SK-MEL-5 (cell line): ENCODE results near the gene FAAP20. TPM values are rescaled to one million over a fixed set of nuclear protein-coding genes. Genes with fewer than 3 reads are reported as not detected.
A peak's percentile ranks its signal among the peaks of the same experiment; 100 is the strongest.

Experiments
- DNase-seq: peaks from one replicate; pipeline ENCODE4 v3.0.0-alpha.2; 2016; ENCODE audit warnings: low read depth, low spot score
- in situ Hi-C: cut with HindIII; loops from 2 replicates; pipeline ENCODE4 v1.10.0; 2016; ENCODE audit warnings: low sequenced_read_pairs, high pct_unique_total_duplicates, low pct_unique_long_range_greater_than_20kb
- total RNA-seq: library from RNA; depleted of rRNA; stranded (reverse); fragments of >200 nt; shearing (Covaris generic); gene quantifications from 2 replicates; pipeline ENCODE4 v1.2.3, GENCODE V29; 2014

FAAP20 gene
- total RNA-seq, 1 experiment from 2014 or later = 33.0 TPM

GRCh38 chr1:2232255-2232915 is 37.8 kb upstream of the FAAP20 start:
- no peak for DNase-seq
- in situ Hi-C loops = no loop called here

GRCh38 chr1:2231532-2232254 is 37.1 kb upstream of the FAAP20 start:
- in situ Hi-C loops = no loop called here
- DNase-seq = peak; percentile 41

- in situ Hi-C loops = no loop called here
- DNase-seq = no peak
Measured at GRCh38 chr1:2230781-2231531, 36.4 kb upstream of the FAAP20 start.

GRCh38 chr1:2229911-2230731 is 35.5 kb upstream of the FAAP20 start:
- in situ Hi-C loops = no loop called here
- no peak for DNase-seq

- in situ Hi-C loops = no loop called here
- peak; percentile 37 for DNase-seq
Measured at GRCh38 chr1:2229037-2229864, 34.7 kb upstream of the FAAP20 start.

- in situ Hi-C loops = no loop called here
- no peak for DNase-seq
Measured at GRCh38 chr1:2228694-2229036, 34.1 kb upstream of the FAAP20 start.

- in situ Hi-C loops = no loop called here
- no peak for DNase-seq
Measured at GRCh38 chr1:2228157-2228594, 33.6 kb upstream of the FAAP20 start, which contains the start of gene SKI. SKI (plus strand) TSS chr1:2228319; CDS start chr1:2228767, 448 bp downstream.

GRCh38 chr1:2227346-2228156 is 33.0 kb upstream of the FAAP20 start:
- peak; percentile 94 for DNase-seq
- in situ Hi-C loops = no loop called here

GRCh38 chr1:2226525-2227345 is 32.2 kb upstream of the FAAP20 start:
- no peak for DNase-seq
- in situ Hi-C loops = no loop called here

- DNase-seq = no peak
- in situ Hi-C loops = no loop called here
Measured at GRCh38 chr1:2224631-2225428, 30.3 kb upstream of the FAAP20 start.

- in situ Hi-C loops = no loop called here
- DNase-seq = no peak
Measured at GRCh38 chr1:2224170-2224584, 29.6 kb upstream of the FAAP20 start.

- in situ Hi-C loops = no loop called here
- DNase-seq = no peak
Measured at GRCh38 chr1:2221271-2221670, 26.7 kb upstream of the FAAP20 start.

- no peak for DNase-seq
- in situ Hi-C loops = no loop called here
Measured at GRCh38 chr1:2216767-2217058, 22.1 kb upstream of the FAAP20 start.

- no peak for DNase-seq
- in situ Hi-C loops = no loop called here
Measured at GRCh38 chr1:2215909-2216766, 21.6 kb upstream of the FAAP20 start.
